K562 (cell line): Measurements from ENCODE around the gene DBH. TPM values are rescaled to one million over a fixed set of nuclear protein-coding genes. Genes with fewer than 3 reads are reported as not detected.

Experiments
- CC2D1A ChIP-seq: fragments of 450-650 bp; IDR thresholded peaks from 2 replicates; pipeline ENCODE4 v1.6.1; 2017; ENCODE audit warnings: mild to moderate bottlenecking
- EGR1 ChIP-seq: fragments of 450-650 bp; conservative IDR thresholded peaks from 2 replicates; pipeline ENCODE4 v1.6.1; 2017; ENCODE audit warnings: mild to moderate bottlenecking
- MXD1 ChIP-seq: fragments of 250-450 bp; sonication (Bioruptor Pico); IDR thresholded peaks from 2 replicates; pipeline ENCODE4 v1.8.0; 2021; ENCODE audit warnings: borderline replicate concordance, mild to moderate bottlenecking, moderate library complexity; ENCODE audit not compliant: poor library complexity, severe bottlenecking
- SNAPC5 ChIP-seq: fragments of 250-450 bp; sonication (Bioruptor Pico); IDR thresholded peaks from 2 replicates; pipeline ENCODE4 v1.8.0; 2021; ENCODE audit warnings: moderate library complexity, mild to moderate bottlenecking, inconsistent platforms
- ZNF717 ChIP-seq: fragments of 250-450 bp; sonication (Bioruptor Pico); IDR thresholded peaks from 2 replicates; pipeline ENCODE4 v1.5.0; 2021
- polyA plus RNA-seq, 8 experiments: library from polyadenylated mRNA; depleted of rRNA in 4 of 8; stranded (reverse) in 5 of 8; unstranded in 3 of 8; fragments of >200 nt; fragmentation: Nextera tagmentation in 2 of 8; fragmentation: Illumina TruSeq in 1 of 8; extraction: Ambion mirVana in 2 of 8; extraction: Trizol in 1 of 8; gene quantifications; 2 replicates each; pipeline versions ENCODE4 v1.2.1 to v1.2.3, GENCODE V29; 2011 to 2014; ENCODE audit warnings: inconsistent platforms in 1 of 8, missing spikeins in 1 of 8
- total RNA-seq, 7 experiments: library from RNA; depleted of rRNA in 6 of 7; stranded (reverse); fragments of >200 nt in 6 of 7; fragmentation: Illumina TruSeq in 2 of 7; extraction: Trizol in 2 of 7; gene quantifications; 2 replicates each; pipeline versions ENCODE4 v1.2.1 to v1.2.3, GENCODE V29; 2011 to 2021; ENCODE audit warnings: low replicate concordance in 1 of 7
- TF ChIP-seq, protein P1 (sequence below): fragments of 200-800 bp; sonication (Bioruptor generic); IDR thresholded peaks from 2 replicates; pipeline ENCODE4 v1.6.1; 2017; ENCODE audit warnings: missing genetic modification characterization, missing compliant biosample characterization
- TF ChIP-seq, protein P2 (sequence below): sonication (generic); formaldehyde crosslinking; IDR thresholded peaks from 2 replicates; pipeline ENCODE4 v1.8.1; 2023; ENCODE audit warnings: mild to moderate bottlenecking, missing genetic modification reagents

Gene DBH
- total and polyA plus RNA-seq, 9 of the 15 experiments (the other 6 are each of a cell fraction or from before 2014, with no cell fraction given), result not detected

DNA sequence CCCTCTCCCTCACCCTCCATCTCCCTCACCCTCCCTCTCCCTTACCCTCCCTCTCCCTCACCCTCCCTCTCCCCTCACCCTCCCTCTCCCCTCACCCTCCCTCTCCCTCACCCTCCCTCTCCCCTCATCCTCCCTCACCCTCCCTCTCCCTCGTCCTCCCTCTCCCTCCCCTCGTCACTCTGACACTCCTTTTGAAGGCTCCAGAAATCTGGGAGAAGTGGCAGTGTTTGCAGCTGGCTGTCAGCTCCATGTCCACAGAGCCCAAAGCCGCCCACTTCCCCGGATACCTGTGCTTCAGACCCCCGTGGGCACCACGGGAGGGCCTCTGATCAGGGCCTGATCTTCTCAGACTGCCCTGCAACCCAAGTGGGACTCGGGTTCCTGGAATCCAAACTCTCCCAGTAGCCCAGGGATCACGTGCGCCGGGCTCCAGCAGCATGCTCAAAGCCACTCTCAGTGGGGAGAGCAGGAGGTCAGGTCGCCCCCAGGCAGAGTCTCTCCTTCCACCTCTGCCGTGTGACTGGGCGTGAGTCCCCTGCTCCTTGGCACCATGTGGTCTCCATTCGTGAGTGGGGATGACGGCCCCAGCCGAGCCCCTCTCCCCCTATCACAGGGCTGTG is 33.1 kb downstream of the DBH start (continued):
- no peak for TF ChIP-seq SNAPC5 (CRISPR knock-in tag)
- TF ChIP-seq, protein P1, sequence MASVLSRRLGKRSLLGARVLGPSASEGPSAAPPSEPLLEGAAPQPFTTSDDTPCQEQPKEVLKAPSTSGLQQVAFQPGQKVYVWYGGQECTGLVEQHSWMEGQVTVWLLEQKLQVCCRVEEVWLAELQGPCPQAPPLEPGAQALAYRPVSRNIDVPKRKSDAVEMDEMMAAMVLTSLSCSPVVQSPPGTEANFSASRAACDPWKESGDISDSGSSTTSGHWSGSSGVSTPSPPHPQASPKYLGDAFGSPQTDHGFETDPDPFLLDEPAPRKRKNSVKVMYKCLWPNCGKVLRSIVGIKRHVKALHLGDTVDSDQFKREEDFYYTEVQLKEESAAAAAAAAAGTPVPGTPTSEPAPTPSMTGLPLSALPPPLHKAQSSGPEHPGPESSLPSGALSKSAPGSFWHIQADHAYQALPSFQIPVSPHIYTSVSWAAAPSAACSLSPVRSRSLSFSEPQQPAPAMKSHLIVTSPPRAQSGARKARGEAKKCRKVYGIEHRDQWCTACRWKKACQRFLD (CRISPR knock-in tag), result no peak
- TF ChIP-seq, protein P2, sequence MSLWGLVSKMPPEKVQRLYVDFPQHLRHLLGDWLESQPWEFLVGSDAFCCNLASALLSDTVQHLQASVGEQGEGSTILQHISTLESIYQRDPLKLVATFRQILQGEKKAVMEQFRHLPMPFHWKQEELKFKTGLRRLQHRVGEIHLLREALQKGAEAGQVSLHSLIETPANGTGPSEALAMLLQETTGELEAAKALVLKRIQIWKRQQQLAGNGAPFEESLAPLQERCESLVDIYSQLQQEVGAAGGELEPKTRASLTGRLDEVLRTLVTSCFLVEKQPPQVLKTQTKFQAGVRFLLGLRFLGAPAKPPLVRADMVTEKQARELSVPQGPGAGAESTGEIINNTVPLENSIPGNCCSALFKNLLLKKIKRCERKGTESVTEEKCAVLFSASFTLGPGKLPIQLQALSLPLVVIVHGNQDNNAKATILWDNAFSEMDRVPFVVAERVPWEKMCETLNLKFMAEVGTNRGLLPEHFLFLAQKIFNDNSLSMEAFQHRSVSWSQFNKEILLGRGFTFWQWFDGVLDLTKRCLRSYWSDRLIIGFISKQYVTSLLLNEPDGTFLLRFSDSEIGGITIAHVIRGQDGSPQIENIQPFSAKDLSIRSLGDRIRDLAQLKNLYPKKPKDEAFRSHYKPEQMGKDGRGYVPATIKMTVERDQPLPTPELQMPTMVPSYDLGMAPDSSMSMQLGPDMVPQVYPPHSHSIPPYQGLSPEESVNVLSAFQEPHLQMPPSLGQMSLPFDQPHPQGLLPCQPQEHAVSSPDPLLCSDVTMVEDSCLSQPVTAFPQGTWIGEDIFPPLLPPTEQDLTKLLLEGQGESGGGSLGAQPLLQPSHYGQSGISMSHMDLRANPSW (CRISPR knock-in tag), result no peak
- no peak for TF ChIP-seq CC2D1A
- TF ChIP-seq ZNF717 (CRISPR knock-in tag), result no peak
- TF ChIP-seq EGR1, result no peak
- TF ChIP-seq MXD1 (CRISPR knock-in tag), result no peak
- TF ChIP-seq, all 486 proteins: peak for 0
